HepG2 (cell line): ENCODE measurements around the gene GNRHR. TPM values are rescaled to one million over a fixed set of nuclear protein-coding genes. Genes with fewer than 3 reads are reported as not detected.

Experiments
- ATF1 ChIP-seq: IDR thresholded peaks from 2 replicates; pipeline ENCODE4 v1.6.1; 2016; ENCODE audit warnings: mild to moderate bottlenecking, control low read depth
- ATF7-NPFF ChIP-seq: sonication (generic); formaldehyde crosslinking; IDR thresholded peaks from 2 replicates; pipeline ENCODE4 v1.8.1; 2023; ENCODE audit warnings: mild to moderate bottlenecking, low read depth, missing genetic modification reagents, moderate library complexity
- EED ChIP-seq: sonication (generic); formaldehyde crosslinking; IDR thresholded peaks from 2 replicates; pipeline ENCODE4 v1.5.0; 2020; ENCODE audit warnings: mild to moderate bottlenecking, missing genetic modification reagents
- GATAD2A ChIP-seq: IDR thresholded peaks from 2 replicates; pipeline ENCODE4 v1.6.1; 2016
- HHEX ChIP-seq: IDR thresholded peaks from 2 replicates; pipeline ENCODE4 v1.6.1; 2016; ENCODE audit warnings: control low read depth
- IRX3 ChIP-seq: sonication (generic); formaldehyde crosslinking; IDR thresholded peaks from 2 replicates; pipeline ENCODE4 v1.8.1; 2023; ENCODE audit warnings: mild to moderate bottlenecking, low read depth, missing genetic modification reagents, borderline replicate concordance
- KLF6 ChIP-seq: IDR thresholded peaks from 2 replicates; pipeline ENCODE4 v1.8.0; 2016; ENCODE audit warnings: missing biosample characterization, missing genetic modification reagents
- PAX8 ChIP-seq: sonication (generic); formaldehyde crosslinking; IDR thresholded peaks from 2 replicates; pipeline ENCODE4 v1.8.0; 2022; ENCODE audit warnings: mild to moderate bottlenecking, missing genetic modification reagents, borderline replicate concordance
- PHF5A ChIP-seq: IDR thresholded peaks from one replicate; pipeline ENCODE4 v1.6.1; 2018; ENCODE audit warnings: low read depth, missing genetic modification reagents; ENCODE audit not compliant: unreplicated experiment
- PLRG1 ChIP-seq: fragments of 450-650 bp; conservative IDR thresholded peaks from 2 replicates; pipeline ENCODE4 v1.6.1; 2016
- SIX1 ChIP-seq: sonication (generic); formaldehyde crosslinking; IDR thresholded peaks from 2 replicates; pipeline ENCODE4 v1.4.0; 2020; ENCODE audit warnings: missing genetic modification reagents, borderline replicate concordance
- SP4 ChIP-seq: sonication (generic); formaldehyde crosslinking; IDR thresholded peaks from 2 replicates; pipeline ENCODE4 v1.8.1; 2023; ENCODE audit warnings: mild to moderate bottlenecking, missing genetic modification reagents
- USF2 ChIP-seq, 2 experiments: sonication (generic) in 1 of 2; formaldehyde crosslinking in 1 of 2; IDR thresholded peaks; 2 replicates each; pipeline versions ENCODE4 v1.5.1 to v1.6.1; 2011 to 2020; ENCODE audit warnings: borderline replicate concordance in 1 of 2, low read depth in 1 of 2, low read length in 1 of 2, mild to moderate bottlenecking in 1 of 2, missing genetic modification reagents in 1 of 2, moderate library complexity in 1 of 2
- ZBTB34 ChIP-seq: sonication (generic); formaldehyde crosslinking; IDR thresholded peaks from 2 replicates; pipeline ENCODE4 v1.8.0; 2022; ENCODE audit warnings: mild to moderate bottlenecking, missing genetic modification reagents
- ZBTB7B ChIP-seq: sonication (generic); formaldehyde crosslinking; IDR thresholded peaks from 2 replicates; pipeline ENCODE4 v1.4.0; 2020; ENCODE audit warnings: missing genetic modification reagents
- ZNF10 ChIP-seq: sonication (generic); formaldehyde crosslinking; IDR thresholded peaks from 2 replicates; pipeline ENCODE4 v1.4.0; 2020; ENCODE audit warnings: mild to moderate bottlenecking, low read depth, missing genetic modification reagents, borderline replicate concordance
- ZNF556 ChIP-seq: sonication (generic); formaldehyde crosslinking; IDR thresholded peaks from 2 replicates; pipeline ENCODE4 v1.4.0; 2020; ENCODE audit warnings: mild to moderate bottlenecking, missing genetic modification reagents, borderline replicate concordance
- ZNF781 ChIP-seq: sonication (generic); formaldehyde crosslinking; IDR thresholded peaks from 2 replicates; pipeline ENCODE4 v1.5.1; 2020; ENCODE audit warnings: borderline replicate concordance, mild to moderate bottlenecking, missing genetic modification reagents; ENCODE audit errors: not compliant biosample characterization
- ZNF883 ChIP-seq: sonication (generic); formaldehyde crosslinking; IDR thresholded peaks from 2 replicates; pipeline ENCODE4 v1.5.1; 2020; ENCODE audit warnings: mild to moderate bottlenecking, missing genetic modification reagents; ENCODE audit errors: not compliant biosample characterization
- ZSCAN12 ChIP-seq: sonication (generic); formaldehyde crosslinking; IDR thresholded peaks from 2 replicates; pipeline ENCODE4 v1.9.0; 2021; ENCODE audit warnings: mild to moderate bottlenecking, missing genetic modification reagents
- ZSCAN22 ChIP-seq: sonication (generic); formaldehyde crosslinking; IDR thresholded peaks from 2 replicates; pipeline ENCODE4 v1.4.0; 2020; ENCODE audit warnings: mild to moderate bottlenecking, missing genetic modification reagents
- polyA plus RNA-seq, 8 experiments: library from polyadenylated mRNA; depleted of rRNA in 3 of 8; stranded (reverse) in 7 of 8; unstranded in 1 of 8; fragments of >200 nt; fragmentation: Illumina TruSeq in 4 of 8; extraction: Trizol in 4 of 8; gene quantifications; 2 replicates each; pipeline versions ENCODE4 v1.2.1 to v1.2.3, GENCODE V29; 2011 to 2016; ENCODE audit warnings: low read depth in 4 of 8, missing spikeins in 1 of 8, mixed read lengths in 1 of 8; ENCODE audit not compliant: insufficient read depth in 1 of 8
- total RNA-seq, 5 experiments: library from RNA; depleted of rRNA; stranded (reverse); fragments of >200 nt; fragmentation: Illumina TruSeq; extraction: Trizol; gene quantifications; 2 replicates each; pipeline ENCODE4 v1.2.3, GENCODE V29; 2016; ENCODE audit warnings: low read depth in 1 of 5
- TF ChIP-seq, protein P1 (sequence below), 2 experiments: sonication (generic) in 1 of 2; formaldehyde crosslinking in 1 of 2; IDR thresholded peaks; 2 replicates each; pipeline versions ENCODE4 v1.4.0 to v1.6.1; 2018 to 2020; ENCODE audit warnings: missing genetic modification reagents in 2 of 2, borderline replicate concordance in 1 of 2, low read depth in 1 of 2, mild to moderate bottlenecking in 1 of 2, missing biosample characterization in 1 of 2
- TF ChIP-seq, protein P2 (sequence below): sonication (generic); formaldehyde crosslinking; IDR thresholded peaks from 2 replicates; pipeline ENCODE4 v1.8.0; 2023; ENCODE audit warnings: mild to moderate bottlenecking, missing genetic modification reagents

GNRHR gene
- total and polyA plus RNA-seq, 2 of the 13 experiments (the other 11 are each of a cell fraction or from before 2014, with no cell fraction given) = not detected

- TF ChIP-seq ZSCAN22 (CRISPR knock-in tag) (no peak), PLRG1 (no peak), ZNF10 (no peak), USF2 (IDR thresholded peaks at IDR 0.05; ENCODE audit: low read depth, low read length) (no peak), USF2 (CRISPR knock-in tag; IDR thresholded peaks at IDR 0.05; ENCODE audit: borderline replicate concordance) (peak; percentile 46; the same call in 1 of the 2 replicates), ATF1 (CRISPR knock-in tag) (peak; percentile 81), EED (no peak), HHEX (no peak), PHF5A (CRISPR knock-in tag) (peak; percentile 43), IRX3 (CRISPR knock-in tag) (no peak), GATAD2A (peak; percentile 60; the same call in 1 of the 2 replicates), ZNF883 (no peak), ZBTB34 (CRISPR knock-in tag) (no peak), SP4 (CRISPR knock-in tag) (peak; percentile 83), ZNF556 (CRISPR knock-in tag) (peak; percentile 66), SIX1 (CRISPR knock-in tag) (no peak), PAX8 (CRISPR knock-in tag) (no peak), ZNF781 (CRISPR knock-in tag) (peak; percentile 31), ATF7-NPFF (CRISPR knock-in tag) (no peak), ZSCAN12 (no peak), KLF6 (CRISPR knock-in tag) (peak; percentile 93), ZBTB7B (CRISPR knock-in tag) (0 out of 2 replicates have a peak, but pooled peaks have one; percentile 60)
- TF ChIP-seq, protein P1, sequence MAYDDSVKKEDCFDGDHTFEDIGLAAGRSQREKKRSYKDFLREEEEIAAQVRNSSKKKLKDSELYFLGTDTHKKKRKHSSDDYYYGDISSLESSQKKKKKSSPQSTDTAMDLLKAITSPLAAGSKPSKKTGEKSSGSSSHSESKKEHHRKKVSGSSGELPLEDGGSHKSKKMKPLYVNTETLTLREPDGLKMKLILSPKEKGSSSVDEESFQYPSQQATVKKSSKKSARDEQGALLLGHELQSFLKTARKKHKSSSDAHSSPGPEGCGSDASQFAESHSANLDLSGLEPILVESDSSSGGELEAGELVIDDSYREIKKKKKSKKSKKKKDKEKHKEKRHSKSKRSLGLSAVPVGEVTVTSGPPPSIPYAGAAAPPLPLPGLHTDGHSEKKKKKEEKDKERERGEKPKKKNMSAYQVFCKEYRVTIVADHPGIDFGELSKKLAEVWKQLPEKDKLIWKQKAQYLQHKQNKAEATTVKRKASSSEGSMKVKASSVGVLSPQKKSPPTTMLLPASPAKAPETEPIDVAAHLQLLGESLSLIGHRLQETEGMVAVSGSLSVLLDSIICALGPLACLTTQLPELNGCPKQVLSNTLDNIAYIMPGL (CRISPR knock-in tag; IDR thresholded peaks at IDR 0.05; ENCODE audit: borderline replicate concordance in 1 of 2, low read depth in 1 of 2) = peak; percentile 75 to 83
- TF ChIP-seq, protein P2, sequence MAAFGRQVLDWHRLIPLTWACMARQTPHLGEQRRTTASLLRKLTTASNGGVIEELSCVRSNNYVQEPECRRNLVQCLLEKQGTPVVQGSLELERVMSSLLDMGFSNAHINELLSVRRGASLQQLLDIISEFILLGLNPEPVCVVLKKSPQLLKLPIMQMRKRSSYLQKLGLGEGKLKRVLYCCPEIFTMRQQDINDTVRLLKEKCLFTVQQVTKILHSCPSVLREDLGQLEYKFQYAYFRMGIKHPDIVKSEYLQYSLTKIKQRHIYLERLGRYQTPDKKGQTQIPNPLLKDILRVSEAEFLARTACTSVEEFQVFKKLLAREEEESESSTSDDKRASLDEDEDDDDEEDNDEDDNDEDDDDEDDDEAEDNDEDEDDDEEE (CRISPR knock-in tag) = 0 out of 2 replicates have a peak, but pooled peaks have one; percentile 58
Observed at GRCh38 chr4:67700738-67701516, 53.3 kb downstream of the GNRHR start, which contains the start of gene UBA6 (continued).
